OCI-LY1 (cell line): ENCODE data around the gene L3MBTL4.

Experiments
- CTCF ChIP-seq: fragments of 200-600 bp; sonication (generic), shearing (Covaris generic); IDR thresholded peaks from 2 replicates; pipeline ENCODE4 v1.5.1; 2017; ENCODE audit warnings: mild to moderate bottlenecking, antibody characterized with exemption, low read length, moderate library complexity, mixed read lengths
- EZH2 ChIP-seq: fragments of 200-600 bp; sonication (generic), shearing (Covaris generic); IDR thresholded peaks from 2 replicates; pipeline ENCODE4 v1.8.0; 2017; ENCODE audit warnings: borderline replicate concordance, mixed run types, mild to moderate bottlenecking, antibody characterized with exemption, low read length, moderate library complexity, mixed read lengths

GRCh38 chr18:6018671-6019070 is 396.0 kb downstream of the L3MBTL4 start:
- TF ChIP-seq CTCF (no peak), EZH2 (no peak)
